Stomach smooth muscle (tissue), 2 donors: ENCODE measurements around the gene FANK1.
"Not testable (repeated sequence)": the region's sequence is repeated elsewhere in the genome, so short reads cannot be mapped to it uniquely, and the experiment has no call there.

Experiments
- H3K27ac ChIP-seq: one replicate; pipeline ENCODE4 v1.7.0; 2013; ENCODE audit warnings: mild to moderate bottlenecking, low read length, inconsistent platforms
- H3K27me3 ChIP-seq, 2 donors: one replicate each; pipeline ENCODE4 v1.7.0; 2013; ENCODE audit warnings: low read length in 2 of 2; ENCODE audit not compliant: insufficient read depth in 2 of 2, control insufficient read depth in 1 of 2
- H3K36me3 ChIP-seq, 2 donors: one replicate each; pipeline ENCODE4 v1.7.0; 2013; ENCODE audit warnings: low read length in 2 of 2; ENCODE audit not compliant: control insufficient read depth in 2 of 2, insufficient read depth in 2 of 2
- H3K4me1 ChIP-seq: one replicate; pipeline ENCODE4 v1.7.0; 2013; ENCODE audit warnings: low read length; ENCODE audit not compliant: control insufficient read depth, insufficient read depth
- H3K4me3 ChIP-seq, 2 donors: one replicate each; pipeline ENCODE4 v1.7.0; 2013; ENCODE audit warnings: low read length in 2 of 2
- H3K9ac ChIP-seq, 2 donors: one replicate each; pipeline ENCODE4 v1.7.0; 2013; ENCODE audit warnings: low read length in 2 of 2, mild to moderate bottlenecking in 1 of 2
- H3K9me3 ChIP-seq, 2 donors: one replicate each; pipeline ENCODE4 v1.7.0; 2013; ENCODE audit warnings: low read length in 2 of 2; ENCODE audit not compliant: control insufficient read depth in 2 of 2
- donor health status: healthy.
- donor health status: Pancreatic carcinoma.

Gene FANK1

GRCh38 chr10:125911990-125912389, 15.6 kb downstream of the FANK1 start:
- Histone ChIP-seq H3K36me3 (no peaks in the 10 kb centered on the region), H3K4me3 (no peak overlapping the region), H3K4me1 (no peaks in the 10 kb centered on the region), H3K27me3 (no peaks in the 10 kb centered on the region), H3K27ac (no peak overlapping the region), H3K9me3 (no peaks in the 10 kb centered on the region), H3K9ac (no peak overlapping the region)

DNA sequence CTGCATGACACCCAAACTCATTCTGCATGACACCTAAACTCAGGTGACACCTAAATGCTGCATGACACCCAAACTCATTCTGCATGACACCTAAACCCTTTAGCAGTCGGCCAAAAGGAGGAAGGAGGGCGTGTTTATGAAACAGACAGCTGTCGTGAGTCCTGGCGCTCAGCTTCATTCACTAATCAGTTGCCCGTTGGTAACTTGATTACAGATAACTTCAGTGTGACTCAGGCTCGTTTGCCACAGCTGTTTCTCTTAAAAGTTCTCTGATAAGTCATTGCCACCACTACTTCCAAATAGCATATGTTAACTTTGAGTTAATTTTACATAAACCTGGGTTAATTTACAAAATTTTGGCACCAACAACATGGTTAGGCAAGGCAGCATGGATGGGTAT, 16.9 kb downstream of the FANK1 start:
- H3K27ac ChIP-seq, H3K9me3 ChIP-seq, H3K9ac ChIP-seq, H3K27me3 ChIP-seq, H3K4me3 ChIP-seq, H3K36me3 ChIP-seq, H3K4me1 ChIP-seq: not testable (repeated sequence)

- Histone ChIP-seq H3K27ac (no peak overlapping the region), H3K4me3 (no peak overlapping the region), H3K36me3 (no peaks in the 10 kb centered on the region), H3K9ac (no peak overlapping the region), H3K27me3 (no peaks in the 10 kb centered on the region), H3K4me1 (no peaks in the 10 kb centered on the region), H3K9me3 (no peaks in the 10 kb centered on the region)
Measured at GRCh38 chr10:125916977-125917376, 20.6 kb downstream of the FANK1 start.

GRCh38 chr10:125917704-125918361, 21.5 kb downstream of the FANK1 start:
- H3K36me3 ChIP-seq, H3K4me1 ChIP-seq, H3K27me3 ChIP-seq, H3K9me3 ChIP-seq, H3K9ac ChIP-seq, H3K4me3 ChIP-seq, H3K27ac ChIP-seq: not testable (repeated sequence)

- H3K4me1 ChIP-seq, H3K27ac ChIP-seq, H3K9me3 ChIP-seq, H3K36me3 ChIP-seq, H3K9ac ChIP-seq, H3K4me3 ChIP-seq, H3K27me3 ChIP-seq: not testable (repeated sequence)
Measured at GRCh38 chr10:125921643-125922306, 25.4 kb downstream of the FANK1 start.

GRCh38 chr10:125925262-125925834, 29.0 kb downstream of the FANK1 start:
- no peak overlapping the region for H3K27ac ChIP-seq
- no peak overlapping the region for H3K4me3 ChIP-seq
- no peaks in the 10 kb centered on the region for H3K4me1 ChIP-seq
- no peaks in the 10 kb centered on the region for H3K9me3 ChIP-seq
- H3K27me3 ChIP-seq: no peaks in the 10 kb centered on the region
- no peaks in the 10 kb centered on the region for H3K36me3 ChIP-seq
- no peak overlapping the region for H3K9ac ChIP-seq

DNA sequence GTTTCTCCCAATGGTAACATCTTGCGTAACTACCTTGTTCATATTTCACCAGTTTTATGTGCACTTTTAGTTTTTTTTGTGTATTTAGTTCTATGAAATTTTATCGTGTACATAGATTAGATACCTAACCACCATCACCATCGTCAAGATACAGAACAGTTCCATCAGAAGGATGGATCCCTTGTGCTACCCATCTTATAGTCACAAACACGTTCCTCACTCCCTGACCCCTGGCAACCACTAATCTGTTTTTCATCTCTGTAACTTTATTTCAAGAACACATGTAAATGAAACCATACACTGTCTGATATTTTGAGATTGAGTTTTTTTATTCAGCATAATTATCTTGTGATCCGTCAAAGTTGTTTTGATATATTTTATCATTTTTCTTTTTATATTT, 29.9 kb downstream of the FANK1 start:
- Histone ChIP-seq H3K27ac (no peak overlapping the region), H3K9me3 (no peaks in the 10 kb centered on the region), H3K4me1 (no peaks in the 10 kb centered on the region), H3K27me3 (no peaks in the 10 kb centered on the region), H3K36me3 (no peaks in the 10 kb centered on the region), H3K9ac (no peak overlapping the region), H3K4me3 (no peak overlapping the region)

GRCh38 chr10:125927265-125927664, 30.9 kb downstream of the FANK1 start:
- H3K9ac ChIP-seq, H3K27me3 ChIP-seq, H3K4me3 ChIP-seq, H3K4me1 ChIP-seq, H3K9me3 ChIP-seq, H3K27ac ChIP-seq, H3K36me3 ChIP-seq: not testable (repeated sequence)

DNA sequence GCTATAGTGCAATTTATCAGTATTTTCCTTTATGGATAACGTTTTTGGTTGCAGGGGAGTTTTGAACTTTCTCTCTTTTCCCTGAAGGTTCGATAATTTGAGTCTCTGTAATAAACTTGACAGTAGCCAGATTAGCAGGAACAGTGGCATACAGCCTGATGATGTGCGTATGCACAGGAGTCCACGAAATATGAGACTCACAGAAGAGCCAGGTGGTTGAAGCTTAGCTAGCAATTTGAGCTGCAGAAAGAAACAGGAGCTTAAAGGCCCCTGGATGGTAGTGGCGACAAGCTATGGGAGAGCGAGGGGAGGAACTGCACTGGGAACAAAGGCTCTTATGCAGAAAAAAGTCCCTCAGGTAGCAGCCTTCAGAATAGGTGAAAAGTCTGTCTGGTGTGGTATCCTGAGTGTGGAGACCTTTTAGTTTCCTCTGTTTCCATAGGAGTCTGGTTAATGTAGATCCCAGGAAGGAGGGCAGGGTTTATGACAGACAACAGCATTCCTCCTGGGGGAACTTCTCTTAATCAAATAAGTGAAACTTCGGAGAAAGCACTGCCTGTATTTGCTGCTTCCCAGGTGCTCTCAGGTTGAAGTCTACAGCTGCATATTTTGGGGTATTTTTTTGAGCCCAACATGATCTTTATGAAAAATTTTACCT, 32.7 kb downstream of the FANK1 start:
- Histone ChIP-seq H3K4me3 (no peak overlapping the region), H3K4me1 (no peaks in the 10 kb centered on the region), H3K9me3 (no peaks in the 10 kb centered on the region), H3K27me3 (no peaks in the 10 kb centered on the region), H3K36me3 (no peaks in the 10 kb centered on the region), H3K27ac (no peak overlapping the region), H3K9ac (no peak overlapping the region)

GRCh38 chr10:125929618-125930017, 33.3 kb downstream of the FANK1 start:
- no peaks in the 10 kb centered on the region for H3K4me1 ChIP-seq
- H3K9ac ChIP-seq: no peak overlapping the region
- H3K27me3 ChIP-seq: no peaks in the 10 kb centered on the region
- H3K27ac ChIP-seq: no peak overlapping the region
- no peaks in the 10 kb centered on the region for H3K36me3 ChIP-seq
- no peaks in the 10 kb centered on the region for H3K9me3 ChIP-seq
- H3K4me3 ChIP-seq: no peak overlapping the region

DNA sequence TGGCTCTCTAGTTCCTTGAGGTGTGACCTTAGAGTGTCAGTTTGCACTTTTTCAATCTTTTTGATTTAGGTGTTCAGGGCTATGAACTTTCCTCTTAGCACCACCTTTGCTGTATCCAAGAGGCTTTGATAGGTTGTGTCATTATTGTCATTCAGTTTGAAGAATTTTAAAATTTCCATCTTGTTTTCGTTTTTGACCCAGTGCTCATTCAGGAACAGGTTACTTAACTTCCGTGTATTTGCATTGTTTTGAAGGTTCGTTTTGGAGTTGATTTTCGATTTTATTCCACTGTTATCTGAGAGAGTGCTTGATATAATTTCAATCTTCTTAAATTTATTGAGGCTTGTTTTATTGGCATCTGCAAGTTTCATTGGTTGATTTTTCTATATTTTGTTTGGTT, 37.3 kb downstream of the FANK1 start:
- H3K36me3 ChIP-seq: no peaks in the 10 kb centered on the region
- no peaks in the 10 kb centered on the region for H3K4me1 ChIP-seq
- no peak overlapping the region for H3K4me3 ChIP-seq
- no peak overlapping the region for H3K9ac ChIP-seq
- no peak overlapping the region for H3K27ac ChIP-seq
- no peaks in the 10 kb centered on the region for H3K27me3 ChIP-seq
- no peaks in the 10 kb centered on the region for H3K9me3 ChIP-seq
